Left lung (tissue), 10 donors: Measurements from ENCODE around the gene OR2T12. TPM values are rescaled to one million over a fixed set of nuclear protein-coding genes. Genes with fewer than 3 reads are reported as not detected.
"Not testable (repeated sequence)": the region's sequence is repeated elsewhere in the genome, so short reads cannot be mapped to it uniquely, and the experiment has no call there.

ENCODE experiments used
- ATAC-seq: fragments of 200-7000 bp; cut with Tn5 transposase; one replicate; pipeline ENCODE4 v1.9.1; 2020; ENCODE audit warnings: moderate library complexity
- DNase-seq, 4 donors: peaks; one replicate each; pipeline ENCODE4 v3.0.0-alpha.2; 2013 to 2020
- H3K27ac ChIP-seq, 2 donors: fragments of 200-600 bp; sonication (generic) in 1 of 2; one replicate each; pipeline versions ENCODE4 v1.5.0 to v1.8.0; 2020 to 2021
- H3K27me3 ChIP-seq, 2 donors: fragments of 200-600 bp; sonication (generic) in 1 of 2; one replicate each; pipeline versions ENCODE4 v1.5.0 to v1.8.0; 2020 to 2021
- H3K36me3 ChIP-seq, 2 donors: fragments of 200-600 bp; sonication (generic) in 1 of 2; one replicate each; pipeline versions ENCODE4 v1.5.0 to v1.8.0; 2020 to 2021
- H3K4me1 ChIP-seq, 2 donors: fragments of 200-600 bp; one replicate each; pipeline ENCODE4 v1.8.0; 2021
- H3K4me3 ChIP-seq, 2 donors: fragments of 200-600 bp; sonication (generic) in 1 of 2; one replicate each; pipeline versions ENCODE4 v1.5.0 to v1.8.0; 2020 to 2021; ENCODE audit warnings: mild to moderate bottlenecking in 1 of 2
- H3K9me3 ChIP-seq, 2 donors: fragments of 200-600 bp; sonication (generic) in 1 of 2; one replicate each; pipeline versions ENCODE4 v1.5.0 to v1.8.0; 2020 to 2021
- intact Hi-C, 2 donors: fragments of 100-400 bp; cut with DNase I; formaldehyde crosslinking; loops; one replicate each; pipeline versions ENCODE4 v1.11.2 to v1.14.2; 2022
- polyA plus RNA-seq, 6 donors: library from polyadenylated mRNA; unstranded; fragments of 120-200 nt; gene quantifications; one replicate each; pipeline ENCODE4 v1.2.1, GENCODE V29; 2013; ENCODE audit not compliant: insufficient read length in 6 of 6
- total RNA-seq, 2 donors: library from RNA; stranded (reverse); fragmentation: NEBNext Ultra II Directional; extraction: Animal tissue kit (Norgen Biotek cat#: 25700); gene quantifications; one replicate each; pipeline ENCODE4 v1.2.1, GENCODE V29; 2021
- TF ChIP-seq, protein P1 (sequence below), 2 donors: fragments of 200-600 bp; sonication (generic) in 1 of 2; IDR thresholded peaks; one replicate each; pipeline versions ENCODE4 v1.5.0 to v1.8.0; 2021; ENCODE audit warnings: antibody characterized with exemption in 2 of 2
- donor health status: DM: no; HTN: yes; CAD: no.
- donor health status: DM: no; HTN: no; CAD: no.

The OR2T12 gene
- total and polyA plus RNA-seq, 8 donors, result 0.03 to 0.07 (median 0.05) TPM; not detected in 4

DNA sequence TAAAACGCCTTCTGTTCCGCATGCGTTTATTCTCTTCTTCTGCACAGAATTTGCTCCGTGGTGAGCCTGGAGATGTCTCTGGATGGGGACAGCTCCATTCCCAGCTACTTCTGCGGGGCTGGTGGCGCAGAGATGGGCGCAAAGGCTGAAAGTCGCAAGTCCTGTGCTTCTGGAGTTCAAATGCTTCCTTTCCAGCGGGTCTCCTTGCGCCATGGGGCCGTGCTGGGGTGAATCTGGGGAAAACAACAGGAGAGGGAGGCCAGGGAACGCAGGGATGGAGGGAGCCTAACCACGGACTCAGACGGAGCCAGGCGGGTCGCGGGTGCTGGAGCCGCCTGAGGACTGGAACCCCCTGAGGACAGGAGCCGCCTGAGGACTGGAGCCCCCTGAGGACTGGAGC, 2.9 kb upstream of the OR2T12 start:
- Histone ChIP-seq H3K4me3 (no peak overlapping the region), H3K4me1 (no peaks in the 10 kb centered on the region), H3K27ac (no peak overlapping the region), H3K27me3 (no peaks in the 10 kb centered on the region), H3K9me3 (peaks cover 0 to 2% of the 10 kb centered on the region in 2 donors), H3K36me3 (no peaks in the 10 kb centered on the region)
- DNase-seq (peak in 1 of 4 donors; percentile 51), ATAC-seq (no peak)
- TF ChIP-seq, protein P1, sequence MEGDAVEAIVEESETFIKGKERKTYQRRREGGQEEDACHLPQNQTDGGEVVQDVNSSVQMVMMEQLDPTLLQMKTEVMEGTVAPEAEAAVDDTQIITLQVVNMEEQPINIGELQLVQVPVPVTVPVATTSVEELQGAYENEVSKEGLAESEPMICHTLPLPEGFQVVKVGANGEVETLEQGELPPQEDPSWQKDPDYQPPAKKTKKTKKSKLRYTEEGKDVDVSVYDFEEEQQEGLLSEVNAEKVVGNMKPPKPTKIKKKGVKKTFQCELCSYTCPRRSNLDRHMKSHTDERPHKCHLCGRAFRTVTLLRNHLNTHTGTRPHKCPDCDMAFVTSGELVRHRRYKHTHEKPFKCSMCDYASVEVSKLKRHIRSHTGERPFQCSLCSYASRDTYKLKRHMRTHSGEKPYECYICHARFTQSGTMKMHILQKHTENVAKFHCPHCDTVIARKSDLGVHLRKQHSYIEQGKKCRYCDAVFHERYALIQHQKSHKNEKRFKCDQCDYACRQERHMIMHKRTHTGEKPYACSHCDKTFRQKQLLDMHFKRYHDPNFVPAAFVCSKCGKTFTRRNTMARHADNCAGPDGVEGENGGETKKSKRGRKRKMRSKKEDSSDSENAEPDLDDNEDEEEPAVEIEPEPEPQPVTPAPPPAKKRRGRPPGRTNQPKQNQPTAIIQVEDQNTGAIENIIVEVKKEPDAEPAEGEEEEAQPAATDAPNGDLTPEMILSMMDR (IDR thresholded peaks at IDR 0.05), result no peak
- intact Hi-C loops, result no loop called here

DNA sequence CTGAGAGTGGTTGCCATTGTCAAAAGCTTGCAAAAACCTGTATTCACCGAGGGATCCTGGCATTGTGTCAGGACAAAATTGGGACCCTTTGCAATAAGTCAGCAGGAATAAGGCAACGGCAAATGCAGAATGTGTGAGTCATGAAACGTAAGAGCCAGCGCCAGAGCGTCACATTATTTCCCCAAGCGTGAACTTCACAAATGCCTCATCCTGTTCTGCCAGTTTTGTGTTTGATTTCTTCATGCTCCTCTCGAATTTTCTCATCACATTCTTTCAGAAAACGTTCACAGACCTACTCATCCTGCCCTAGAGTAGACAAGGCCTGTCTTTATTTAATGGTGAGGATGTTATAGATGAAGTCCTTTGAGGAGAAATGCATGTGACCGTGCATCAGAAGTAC, 2.4 kb upstream of the OR2T12 start:
- H3K4me3 ChIP-seq, intact Hi-C loops, H3K9me3 ChIP-seq, H3K36me3 ChIP-seq, ATAC-seq, DNase-seq, H3K4me1 ChIP-seq, H3K27ac ChIP-seq, H3K27me3 ChIP-seq: not testable (repeated sequence)

DNA sequence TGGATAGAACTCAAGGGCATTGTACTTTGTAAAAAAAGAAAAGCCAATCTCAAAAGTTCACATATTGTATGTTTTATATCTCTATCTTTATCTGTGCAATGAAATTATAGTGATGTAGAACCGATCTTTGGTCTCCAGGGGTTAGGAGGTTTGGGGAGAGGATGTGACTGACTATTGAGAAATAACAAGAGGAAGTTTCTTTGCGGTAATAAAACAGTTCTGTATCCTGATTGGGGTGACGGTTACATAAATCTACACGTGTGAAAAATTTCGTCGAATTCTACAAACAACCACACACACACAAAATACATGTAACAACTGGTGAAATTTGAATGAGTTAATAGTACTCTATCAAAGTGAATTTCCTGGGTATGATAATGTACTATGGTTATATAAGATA, 14.8 kb downstream of the OR2T12 start:
- Histone ChIP-seq H3K4me3 (no peak overlapping the region), H3K27me3 (no peaks in the 10 kb centered on the region), H3K27ac (no peak overlapping the region), H3K36me3 (no peaks in the 10 kb centered on the region), H3K4me1 (no peaks in the 10 kb centered on the region), H3K9me3 (no peaks in the 10 kb centered on the region)
- intact Hi-C loops, result no loop called here
- ATAC-seq, result no peak
- TF ChIP-seq, protein P1 (IDR thresholded peaks at IDR 0.05), result no peak
- DNase-seq, result no peak

DNA sequence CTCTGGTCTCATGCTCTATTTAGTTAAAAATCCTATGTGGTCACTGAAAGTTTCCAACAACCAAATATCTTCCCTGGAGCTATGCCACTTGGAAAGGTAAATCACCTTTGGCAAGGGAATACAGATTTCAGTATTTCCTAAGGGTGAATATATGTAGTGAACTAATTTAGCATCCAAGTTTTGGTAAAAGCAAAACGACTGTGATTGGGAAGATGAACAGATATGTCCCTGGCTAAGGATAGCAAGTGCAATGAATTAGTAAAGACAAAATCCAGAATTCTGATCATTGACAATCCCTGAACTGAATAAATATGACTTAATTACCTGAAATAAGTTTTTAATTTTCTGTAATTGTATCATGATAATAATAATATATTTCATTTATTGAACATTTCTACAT, 25.3 kb downstream of the OR2T12 start, which contains the start of gene OR2T33:
Gene OR2T33 (minus strand): TSS at position 101 of the 400 bp plus-strand sequence. CDS start 4,162 bp downstream, outside the sequence.
- ATAC-seq, result no peak
- Histone ChIP-seq H3K4me1 (no peaks in the 10 kb centered on the region), H3K27ac (no peak within 1 kb of the TSS), H3K4me3 (no peak within 1 kb of the TSS), H3K9me3 (peaks cover 0 to 4% of the 10 kb centered on the region in 2 donors), H3K36me3 (no peaks in the 10 kb centered on the region), H3K27me3 (no peaks in the 10 kb centered on the region)
- intact Hi-C loops, result no loop called here
- no peak for DNase-seq
- TF ChIP-seq, protein P1 (IDR thresholded peaks at IDR 0.05), result no peak

DNA sequence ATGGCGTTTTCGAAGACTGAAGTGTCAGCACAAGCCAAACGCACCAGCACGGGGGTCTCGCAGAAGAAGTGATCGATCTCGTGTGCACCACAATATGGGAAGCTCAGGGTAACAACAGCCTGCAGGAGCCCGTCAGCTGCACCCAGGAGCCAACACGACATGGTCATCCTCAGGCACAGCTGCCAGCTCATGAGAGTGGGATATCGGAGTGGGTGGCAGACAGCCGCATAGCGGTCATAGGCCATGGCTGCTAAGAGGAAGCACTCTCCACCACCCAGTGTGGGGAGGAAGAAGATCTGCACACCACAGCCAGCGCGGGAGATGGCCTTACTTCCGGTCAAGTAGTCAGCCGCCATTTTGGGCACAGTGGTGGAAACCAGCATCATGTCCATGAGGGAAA, 30.0 kb downstream of the OR2T12 start:
- H3K27ac ChIP-seq, H3K9me3 ChIP-seq, H3K36me3 ChIP-seq, H3K4me1 ChIP-seq, ATAC-seq, intact Hi-C loops, H3K27me3 ChIP-seq, H3K4me3 ChIP-seq: not testable (repeated sequence)
- peak in 1 of 4 donors; percentile 18 for DNase-seq

DNA sequence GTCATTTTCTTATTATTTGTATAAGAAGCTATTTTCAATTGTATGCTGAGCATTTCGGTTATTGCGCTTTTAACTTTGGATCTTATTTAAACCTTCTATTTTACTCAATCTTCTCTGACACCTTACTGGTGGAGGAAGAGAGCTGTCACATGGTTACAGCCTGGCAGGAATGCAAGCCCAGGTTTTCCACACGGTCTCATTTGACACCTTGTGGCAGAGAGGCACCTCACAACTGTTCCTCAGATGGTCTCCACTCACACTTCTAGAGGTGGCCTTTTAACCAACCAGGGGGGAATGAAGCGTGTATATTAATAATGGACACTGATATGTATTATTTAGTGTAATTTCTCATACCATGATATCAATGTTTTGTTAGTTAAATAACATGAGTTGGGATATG, 35.0 kb downstream of the OR2T12 start:
- no peaks in the 10 kb centered on the region for H3K4me1 ChIP-seq
- no peak overlapping the region for H3K27ac ChIP-seq
- no peaks in the 10 kb centered on the region for H3K36me3 ChIP-seq
- TF ChIP-seq, protein P1 (IDR thresholded peaks at IDR 0.05), result no peak
- intact Hi-C loops, result no loop called here
- no peak overlapping the region for H3K4me3 ChIP-seq
- ATAC-seq (no peak), DNase-seq (no peak)
- H3K27me3 ChIP-seq, result no peaks in the 10 kb centered on the region
- H3K9me3 ChIP-seq, result no peaks in the 10 kb centered on the region

DNA sequence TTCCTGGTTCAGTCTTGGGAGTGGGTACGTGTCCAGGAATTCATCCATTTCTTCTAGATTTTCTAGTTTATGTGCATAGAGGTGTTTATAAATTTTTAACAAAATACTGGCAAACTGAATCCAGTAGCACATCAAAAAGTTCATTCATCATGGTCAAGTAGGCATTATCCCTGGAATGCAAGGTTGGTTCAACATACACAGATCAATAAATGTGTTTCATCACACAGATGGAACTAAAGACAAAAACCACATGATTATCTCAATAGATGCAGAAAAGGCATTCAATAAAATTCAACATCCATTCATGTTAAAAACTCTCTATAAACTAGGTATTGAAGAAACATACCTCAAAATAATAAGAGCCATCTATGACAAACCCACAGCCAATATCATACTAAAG, 43.9 kb downstream of the OR2T12 start:
- ATAC-seq, H3K27ac ChIP-seq, H3K36me3 ChIP-seq, H3K4me3 ChIP-seq, H3K4me1 ChIP-seq, H3K27me3 ChIP-seq, DNase-seq, intact Hi-C loops: not testable (repeated sequence)
- peaks cover 0 to 18% of the 10 kb centered on the region in 2 donors for H3K9me3 ChIP-seq
